Motor neuron (in vitro differentiated cells): ENCODE measurements around the gene EMC10. TPM values are rescaled to one million over a fixed set of nuclear protein-coding genes. Genes with fewer than 3 reads are reported as not detected.

Source experiments
- ATAC-seq, 8 experiments: fragments of 200-7000 bp; cut with Tn5 transposase; replicated peaks in 6 of 8; 2 replicates each; pipeline ENCODE4 v1.8.0; 2021; ENCODE audit warnings: mild to moderate bottlenecking in 8 of 8, moderate library complexity in 8 of 8
- H3K27ac ChIP-seq, 2 donors: fragments of 250-450 bp; sonication (Bioruptor Pico); 2 replicates each; pipeline ENCODE4 v1.9.0; 2021; ENCODE audit warnings: antibody characterized with exemption in 2 of 2, mild to moderate bottlenecking in 2 of 2, moderate library complexity in 1 of 2
- H3K4me1 ChIP-seq, 2 donors: fragments of 250-450 bp; sonication (Bioruptor Pico); replicated peaks in 1 of 2; 2 replicates each; pipeline ENCODE4 v1.6.1; 2021; ENCODE audit warnings: antibody characterized with exemption in 2 of 2, mild to moderate bottlenecking in 2 of 2, moderate library complexity in 1 of 2
- H3K4me3 ChIP-seq, 5 donors: fragments of 250-450 bp; sonication (Bioruptor Pico); 2 replicates each; pipeline ENCODE4 v1.9.0; 2021; ENCODE audit warnings: antibody characterized with exemption in 5 of 5, mild to moderate bottlenecking in 5 of 5, moderate library complexity in 4 of 5
- WGBS, 10 experiments: fragments of 450-650 bp; shearing (Covaris generic); methylation state at CpG; one replicate each; pipeline ENCODE4 v1.0.0; 2022; 5-methylcytosine and 5-hydroxymethylcytosine counted together
- in situ Hi-C, 9 experiments: fragments of 400-800 bp; cut with MboI; loops; one replicate each; pipeline ENCODE4 v1.15.0; 2021; ENCODE audit warnings: low sequenced_read_pairs in 9 of 9, low pct_unique_long_range_greater_than_20kb in 2 of 9; ENCODE audit not compliant: unreplicated experiment in 9 of 9
- total RNA-seq, 8 experiments: library from RNA; unstranded; fragments of 300-600 nt; gene quantifications; 2 replicates each; pipeline versions ENCODE4 v1.2.3 to v1.2.4, GENCODE V29; 2022

Gene EMC10
- total RNA-seq, 8 experiments from 2014 or later = 46.0 to 183 (median 90.3) TPM

- Histone ChIP-seq H3K27ac (no peak overlapping the region), H3K4me1 (no peaks in the 10 kb centered on the region), H3K4me3 (no peak overlapping the region)
- in situ Hi-C loops = loop anchor here in 2 of 9 experiments (25.0 kb wide), 1 partner anchor 96 kb away; the partner anchor contains the start of gene NAPSA (in 2 of the 2)
- 3 to 79% (median 49%) methylated on average over 1 to 18 of the region's 50 CpGs; no CpG with 5 or more reads in 3 of the 10 experiments for WGBS, 10 experiments
- no peak for ATAC-seq
Measured at GRCh38 chr19:50458396-50459066, 17.8 kb upstream of the EMC10 start.

GRCh38 chr19:50459067-50459456, 17.2 kb upstream of the EMC10 start:
- in situ Hi-C loops = loop anchor here in 2 of 9 experiments (25.0 kb wide), 1 partner anchor 97 kb away; the partner anchor contains the start of gene NAPSA (in 2 of the 2)
- Histone ChIP-seq H3K4me1 (no peaks in the 10 kb centered on the region), H3K27ac (no peak overlapping the region), H3K4me3 (no peak overlapping the region)
- 77% methylated on average over 7 of the region's 32 CpGs; no CpG with 5 or more reads in 9 of the 10 experiments for WGBS, 10 experiments
- no peak for ATAC-seq

GRCh38 chr19:50459638-50460037, 16.7 kb upstream of the EMC10 start:
- H3K27ac ChIP-seq = no peak overlapping the region
- no CpG with 5 or more reads among the region's 1 CpG for WGBS, 10 experiments
- in situ Hi-C loops = loop anchor here in 3 of 9 experiments (10.0 to 25.0 kb wide), 2 partner anchors 95 to 97 kb away; partner anchors contain the start of gene NAPSA (in 3 of the 3)
- H3K4me1 ChIP-seq = no peaks in the 10 kb centered on the region
- H3K4me3 ChIP-seq = no peak overlapping the region
- ATAC-seq = no peak

GRCh38 chr19:50460161-50460765, 16.0 kb upstream of the EMC10 start:
- peak in 7 of 8 experiments; percentile 41 to 84 (median 67) for ATAC-seq
- in situ Hi-C loops = loop anchor here in 3 of 9 experiments (10.0 to 25.0 kb wide), 2 partner anchors 95 to 98 kb away; partner anchors contain the start of gene NAPSA (in 3 of the 3)
- Histone ChIP-seq H3K4me3 (no peak overlapping the region), H3K4me1 (peaks cover 0 to under 1% of the 10 kb centered on the region in 2 donors), H3K27ac (no peak overlapping the region)
- 10 to 70% (median 59%) methylated on average over 1 to 11 of the region's 13 CpGs; no CpG with 5 or more reads in 2 of the 10 experiments for WGBS, 10 experiments

- H3K27ac ChIP-seq = no peak overlapping the region
- 0 to 36% (median 20%) methylated on average over 1 to 16 of the region's 28 CpGs; no CpG with 5 or more reads in 2 of the 10 experiments for WGBS, 10 experiments
- H3K4me1 ChIP-seq = peaks cover 8 to 10% of the 10 kb centered on the region in 2 donors
- in situ Hi-C loops = loop anchor here in 3 of 9 experiments (10.0 to 25.0 kb wide), 2 partner anchors 96 to 99 kb away; partner anchors contain the start of gene NAPSA (in 3 of the 3)
- ATAC-seq = peak; percentile 17 to 83 (median 34)
- H3K4me3 ChIP-seq = no peak overlapping the region
Measured at GRCh38 chr19:50461066-50461875, 15.0 kb upstream of the EMC10 start.

GRCh38 chr19:50462970-50463369, 13.3 kb upstream of the EMC10 start:
- H3K4me1 ChIP-seq = peaks cover 16 to 22% of the 10 kb centered on the region in 2 donors
- no peak for ATAC-seq
- H3K4me3 ChIP-seq = no peak overlapping the region
- 27 to 100% (median 60%) methylated on average over 1 to 7 of the region's 7 CpGs; no CpG with 5 or more reads in 1 of the 10 experiments for WGBS, 10 experiments
- H3K27ac ChIP-seq = no peak overlapping the region
- in situ Hi-C loops = loop anchor here in 3 of 9 experiments (10.0 to 25.0 kb wide), 2 partner anchors 98 to 101 kb away; partner anchors contain the start of gene NAPSA (in 3 of the 3)

GRCh38 chr19:50464348-50464747, 12.0 kb upstream of the EMC10 start:
- in situ Hi-C loops = loop anchor here in 3 of 9 experiments (10.0 to 25.0 kb wide), 2 partner anchors 100 to 102 kb away; partner anchors contain the start of gene NAPSA (in 3 of the 3)
- no peak for ATAC-seq
- Histone ChIP-seq H3K4me3 (no peak overlapping the region), H3K4me1 (peaks cover 16 to 22% of the 10 kb centered on the region in 2 donors), H3K27ac (no peak overlapping the region)
- WGBS, 10 experiments = 48 to 84% (median 81%) methylated on average over 5 to 10 of the region's 19 CpGs; no CpG with 5 or more reads in 5 of the 10 experiments

- in situ Hi-C loops = loop anchor here in 3 of 9 experiments (10.0 to 25.0 kb wide), 2 partner anchors 100 to 103 kb away; partner anchors contain the start of gene NAPSA (in 3 of the 3)
- no peak overlapping the region for H3K4me3 ChIP-seq
- 100% methylated on average over 1 to 3 of the region's 13 CpGs; no CpG with 5 or more reads in 8 of the 10 experiments for WGBS, 10 experiments
Measured at GRCh38 chr19:50465000-50465399, 11.3 kb upstream of the EMC10 start.

GRCh38 chr19:50465986-50466705, 10.2 kb upstream of the EMC10 start:
- ATAC-seq = peak; percentile 63 to 90 (median 83)
- Histone ChIP-seq H3K4me1 (peaks cover 16 to 22% of the 10 kb centered on the region in 2 donors), H3K27ac (peak overlapping the region; percentile 53 to 83), H3K4me3 (no peak overlapping the region)
- 15 to 70% (median 30%) methylated on average over 2 to 19 of the region's 29 CpGs; no CpG with 5 or more reads in 3 of the 10 experiments for WGBS, 10 experiments
- in situ Hi-C loops = loop anchor here in 3 of 9 experiments (10.0 to 25.0 kb wide), 2 partner anchors 101 to 104 kb away; partner anchors contain the start of gene NAPSA (in 3 of the 3)

More at GRCh38 chr19:50465000-50465399, 11.3 kb upstream of the EMC10 start:
- ATAC-seq = no peak
- H3K27ac ChIP-seq = no peak overlapping the region
- H3K4me1 ChIP-seq = peaks cover 16 to 22% of the 10 kb centered on the region in 2 donors

- peak overlapping the region; percentile 53 to 83 for H3K27ac ChIP-seq
- peaks cover 16 to 22% of the 10 kb centered on the region in 2 donors for H3K4me1 ChIP-seq
- no peak overlapping the region for H3K4me3 ChIP-seq
- 54 to 89% (median 85%) methylated on average over 4 to 7 of the region's 11 CpGs; no CpG with 5 or more reads in 7 of the 10 experiments for WGBS, 10 experiments
- no peak for ATAC-seq
- in situ Hi-C loops = loop anchor here in 3 of 9 experiments (10.0 to 25.0 kb wide), 2 partner anchors 102 to 104 kb away; partner anchors contain the start of gene NAPSA (in 3 of the 3)
Measured at GRCh38 chr19:50466706-50467039, 9.6 kb upstream of the EMC10 start.

- in situ Hi-C loops = loop anchor here in 3 of 9 experiments (10.0 to 25.0 kb wide), 2 partner anchors 103 to 105 kb away; partner anchors contain the start of gene NAPSA (in 3 of the 3)
- H3K27ac ChIP-seq = no peak overlapping the region
- WGBS, 10 experiments = 72 to 100% (median 77%) methylated on average over 1 to 8 of the region's 18 CpGs; no CpG with 5 or more reads in 6 of the 10 experiments
- no peak overlapping the region for H3K4me3 ChIP-seq
- H3K4me1 ChIP-seq = peaks cover 16 to 22% of the 10 kb centered on the region in 2 donors
- ATAC-seq = no peak
Measured at GRCh38 chr19:50467566-50467965, 8.7 kb upstream of the EMC10 start.
